CD4-positive, alpha-beta T cell treated with Interleukin-21 for 1 hour (primary cell): ENCODE data around the gene SIVA1.

Source experiments
- DNase-seq: peaks from one replicate; pipeline ENCODE4 v3.0.0-alpha.2; 2020

The SIVA1 gene

DNA sequence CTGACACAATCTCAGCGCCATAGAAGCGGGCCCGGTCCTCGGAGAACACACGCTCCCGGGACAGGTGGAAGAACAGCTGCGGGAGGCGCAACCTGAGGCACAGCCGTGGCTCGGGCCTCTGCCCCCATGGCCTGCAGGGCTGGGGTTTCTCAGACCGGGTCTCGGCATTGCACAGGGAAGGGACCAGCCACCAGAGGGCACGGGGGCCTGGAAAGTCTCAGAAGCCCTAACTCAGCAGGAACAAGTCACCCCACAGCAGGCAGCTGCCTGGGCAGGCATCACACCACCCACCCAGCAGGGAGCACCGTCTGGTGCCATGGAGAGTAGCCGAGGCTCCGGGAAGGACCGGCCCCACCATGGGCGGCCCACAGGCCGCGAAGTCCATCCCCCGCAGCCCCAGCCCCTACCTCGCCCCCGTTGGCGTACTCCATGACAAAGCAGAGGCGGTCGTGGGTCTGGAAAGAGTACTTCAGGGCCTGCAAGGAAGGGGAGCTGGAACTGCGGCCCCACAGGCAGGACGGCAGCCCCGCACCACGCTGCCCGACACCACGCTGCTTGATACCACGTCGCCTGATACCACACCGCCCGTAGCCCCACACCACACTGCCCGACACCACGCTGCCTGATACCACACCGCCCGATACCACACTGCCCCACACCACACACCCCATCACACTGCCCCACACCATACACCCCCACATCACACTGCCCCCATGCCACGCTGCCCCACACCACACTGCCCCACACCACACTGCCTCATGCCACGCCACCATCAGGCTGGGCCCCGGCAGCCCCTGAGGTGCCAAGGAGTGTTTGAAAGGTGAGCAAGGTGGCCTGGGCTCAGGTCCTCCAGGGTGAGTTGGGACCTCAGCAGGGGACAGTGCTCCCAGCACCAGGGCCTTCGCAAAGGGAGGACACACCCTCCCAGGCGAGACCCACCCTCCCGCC lies 20.8 kb downstream of the SIVA1 start:
- no peak for DNase-seq

DNA sequence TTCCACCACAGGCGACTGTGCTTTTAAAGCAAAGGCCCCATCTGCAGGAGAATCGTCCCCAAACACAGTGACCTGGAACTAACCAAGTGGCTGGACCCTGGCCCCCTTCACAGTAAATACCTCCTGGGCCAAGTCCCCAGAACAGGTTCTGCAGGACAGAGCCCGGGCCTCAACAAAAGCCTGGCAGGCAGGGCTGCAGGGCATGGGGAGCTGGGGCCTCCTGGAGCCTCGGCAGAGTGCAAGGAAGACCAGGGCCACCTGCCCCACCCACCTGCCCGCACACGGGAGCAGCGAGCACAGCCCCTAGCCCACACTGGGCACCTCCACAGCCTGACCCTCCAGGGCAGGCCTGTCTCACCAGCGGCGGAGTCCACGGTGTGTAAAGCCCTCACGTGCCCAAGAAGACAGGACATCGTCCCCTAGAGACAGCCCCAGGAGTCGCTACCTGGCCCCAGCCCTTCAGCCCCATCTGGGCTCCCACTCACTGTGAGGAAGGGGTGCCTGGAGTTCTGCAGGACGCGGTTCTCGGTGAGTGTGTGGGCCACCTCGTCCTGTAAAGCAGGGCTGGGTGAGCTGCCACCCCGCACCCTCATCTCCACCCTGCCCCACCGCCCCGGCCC lies 21.6 kb downstream of the SIVA1 start:
- no peak for DNase-seq

- DNase-seq: no peak
These were observed 22.1 kb downstream of the SIVA1 start for GRCh38 chr14:104775073-104775489.

DNA sequence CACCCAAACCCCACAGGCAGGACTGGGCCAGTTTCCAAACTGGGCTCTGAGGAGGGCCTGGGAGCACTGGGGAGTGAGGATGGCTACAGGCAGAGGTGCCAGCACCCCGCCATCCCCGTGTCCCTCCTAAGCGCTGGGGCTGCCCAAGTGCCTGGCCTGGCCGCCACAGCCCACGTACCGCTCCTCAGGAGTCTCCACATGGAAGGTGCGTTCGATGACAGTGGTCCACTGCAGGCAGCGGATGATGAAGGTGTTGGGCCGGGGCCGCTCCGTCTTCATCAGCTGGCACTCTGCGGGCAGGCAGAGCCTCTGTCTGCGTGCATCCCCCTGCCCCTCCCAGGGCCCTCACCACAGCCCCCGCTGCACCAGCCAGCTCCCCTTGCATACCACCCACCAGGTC lies 23.5 kb downstream of the SIVA1 start:
- no peak for DNase-seq

DNA sequence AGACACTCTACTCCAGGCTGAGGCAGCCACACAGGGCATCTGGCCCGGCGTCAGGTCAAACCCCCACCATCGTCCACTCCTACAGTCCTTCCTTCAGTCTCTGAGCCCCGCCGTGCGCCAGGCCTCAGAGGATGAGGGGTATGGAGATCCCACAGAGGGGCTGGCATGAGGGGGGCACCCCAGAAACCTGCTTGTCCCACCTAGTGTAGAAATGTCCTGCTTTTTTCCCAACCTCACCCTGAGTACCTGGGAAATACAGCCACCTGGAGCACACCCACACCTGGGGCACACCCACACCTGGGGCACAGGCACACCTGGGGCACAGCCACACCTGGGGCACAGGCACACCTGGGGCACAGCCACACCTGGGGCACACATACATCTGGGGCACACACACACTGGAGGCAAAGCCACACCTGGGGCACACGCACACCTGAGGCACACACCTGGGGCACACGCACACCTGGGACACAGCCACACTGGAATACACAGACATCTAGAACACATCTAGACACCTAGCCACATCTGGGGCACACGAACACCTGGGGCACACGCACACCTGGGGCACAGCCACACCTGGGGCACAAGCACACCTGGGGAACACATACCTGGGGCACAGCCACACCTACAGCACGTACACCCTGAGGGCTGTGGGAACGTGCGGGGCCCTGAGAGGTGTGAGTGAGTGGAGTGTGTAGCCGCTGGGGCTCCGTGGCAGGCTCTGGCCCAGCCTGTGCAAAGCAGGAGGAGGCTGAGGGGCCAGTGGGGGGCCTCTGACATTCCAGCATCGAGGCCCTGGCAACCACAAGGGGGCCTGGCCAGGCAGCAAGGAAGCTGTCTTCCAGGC lies 24.2 kb downstream of the SIVA1 start:
- no peak for DNase-seq

DNA sequence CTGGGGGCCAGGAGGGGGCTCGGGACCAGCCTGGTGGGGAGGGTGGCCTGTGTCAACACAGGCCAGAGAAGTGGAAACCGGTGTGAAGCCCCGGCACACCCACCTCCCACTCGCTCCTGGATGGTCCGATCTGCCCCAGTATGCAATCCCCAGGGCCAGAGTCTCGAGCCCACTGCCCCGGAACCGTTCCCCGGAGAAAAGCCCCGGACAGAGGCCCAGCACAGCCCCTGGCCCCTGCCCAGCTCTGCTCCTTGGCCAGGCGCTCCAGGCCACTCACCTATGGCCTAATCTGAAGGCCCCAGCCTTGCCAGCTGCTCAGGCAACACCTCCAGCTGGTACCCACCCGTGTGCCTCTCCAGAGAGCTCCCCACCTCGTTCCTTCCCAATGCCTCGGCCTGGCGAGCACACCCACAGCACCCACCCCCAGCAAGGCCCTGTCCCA lies 24.9 kb downstream of the SIVA1 start:
- no peak for DNase-seq

DNA sequence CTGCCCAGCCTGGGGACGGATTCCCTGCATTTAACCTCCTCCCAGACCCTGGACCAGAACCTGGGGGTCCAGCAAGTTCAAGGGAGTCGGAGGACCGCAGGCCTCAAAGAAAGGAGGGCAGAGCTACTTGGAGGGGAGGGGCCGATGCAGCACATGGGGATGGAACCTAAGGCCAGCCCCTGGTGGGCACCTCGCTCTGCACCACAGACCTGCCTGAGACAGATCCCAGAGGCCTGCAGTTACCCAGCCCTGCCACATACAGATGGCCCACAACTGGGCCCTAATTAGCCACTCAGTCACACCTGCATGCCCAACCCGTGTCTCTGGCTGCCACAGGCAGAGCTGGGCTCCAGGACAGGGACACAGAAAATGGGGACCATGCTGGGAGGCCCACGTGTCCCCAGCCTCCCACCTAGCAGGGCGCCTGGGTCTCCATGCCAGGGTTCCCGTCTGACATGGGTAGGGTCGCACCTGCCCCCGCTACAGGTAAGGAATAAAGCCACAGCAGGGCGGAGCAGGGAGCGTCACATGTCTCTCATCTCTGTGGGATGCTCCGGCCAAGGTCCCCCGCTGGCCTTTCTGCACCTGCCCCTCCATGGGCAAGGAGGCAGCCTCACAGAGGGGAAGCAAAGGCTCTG lies 25.9 kb downstream of the SIVA1 start:
- no peak for DNase-seq

- no peak for DNase-seq
These were observed 27.0 kb downstream of the SIVA1 start for GRCh38 chr14:104779776-104780512.

GRCh38 chr14:104780513-104781030 lies 27.6 kb downstream of the SIVA1 start:
- DNase-seq: no peak

DNA sequence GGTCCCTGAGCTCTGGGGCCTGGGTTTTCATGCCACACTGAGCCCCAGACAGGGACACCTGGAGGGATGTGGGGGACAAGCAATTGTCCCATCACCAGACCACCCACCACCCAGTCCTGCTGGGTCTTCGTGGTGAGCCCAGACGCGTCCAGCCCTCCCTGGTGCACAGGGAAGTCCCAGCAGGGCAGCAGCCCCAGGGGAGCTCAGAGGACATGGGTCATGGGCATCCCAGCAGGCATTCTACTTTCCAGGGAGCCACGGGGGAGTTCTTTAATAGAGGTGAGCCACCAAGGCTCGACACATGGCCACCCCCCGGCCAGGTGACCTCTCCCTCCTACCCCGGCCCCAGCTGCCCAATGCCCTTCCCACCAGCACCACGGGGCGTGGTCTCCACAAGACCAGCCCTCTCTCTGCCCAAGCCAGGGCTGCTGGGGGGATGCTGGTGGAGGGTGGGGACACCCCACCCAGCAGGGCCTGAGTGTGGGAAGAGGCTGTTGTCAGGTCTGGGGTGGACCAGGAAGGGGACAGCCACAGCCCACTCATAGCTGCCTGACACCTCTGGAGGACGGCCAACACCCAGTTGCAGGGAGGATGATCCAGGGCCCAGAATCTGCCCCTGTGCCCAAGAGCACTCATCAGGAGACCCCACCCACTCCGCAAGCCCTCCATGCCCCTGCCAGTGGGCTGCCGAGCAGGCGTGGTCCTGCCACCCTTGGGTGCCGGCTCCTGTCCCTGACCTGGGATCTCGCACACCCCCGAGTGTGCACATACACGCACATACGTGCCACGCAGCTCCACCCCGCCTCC lies 28.5 kb downstream of the SIVA1 start:
- DNase-seq: no peak

GRCh38 chr14:104782086-104782807 lies 29.3 kb downstream of the SIVA1 start:
- no peak for DNase-seq

DNA sequence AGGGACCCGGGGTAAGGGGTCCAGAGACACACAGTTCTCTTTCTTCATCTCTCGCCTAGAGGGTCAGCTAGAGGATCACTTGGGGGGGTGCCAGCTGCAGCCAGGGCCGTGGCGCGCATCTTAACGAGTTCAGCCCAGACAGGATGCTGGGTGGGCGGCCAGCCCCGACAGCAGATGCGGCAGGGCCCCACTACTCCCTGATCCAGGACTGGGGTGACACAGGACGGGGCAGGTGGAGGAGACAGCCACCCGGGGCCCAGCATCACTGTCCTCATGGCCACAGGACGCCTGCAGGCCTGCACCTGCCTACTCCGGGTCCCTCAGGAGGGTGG lies 29.8 kb downstream of the SIVA1 start:
- no peak for DNase-seq

GRCh38 chr14:104783484-104784217 lies 30.7 kb downstream of the SIVA1 start:
- no peak for DNase-seq

GRCh38 chr14:104784218-104784568 lies 31.2 kb downstream of the SIVA1 start:
- DNase-seq: no peak

GRCh38 chr14:104784846-104785707 lies 32.1 kb downstream of the SIVA1 start:
- no peak for DNase-seq

GRCh38 chr14:104785708-104786080 lies 32.7 kb downstream of the SIVA1 start:
- DNase-seq: no peak

DNA sequence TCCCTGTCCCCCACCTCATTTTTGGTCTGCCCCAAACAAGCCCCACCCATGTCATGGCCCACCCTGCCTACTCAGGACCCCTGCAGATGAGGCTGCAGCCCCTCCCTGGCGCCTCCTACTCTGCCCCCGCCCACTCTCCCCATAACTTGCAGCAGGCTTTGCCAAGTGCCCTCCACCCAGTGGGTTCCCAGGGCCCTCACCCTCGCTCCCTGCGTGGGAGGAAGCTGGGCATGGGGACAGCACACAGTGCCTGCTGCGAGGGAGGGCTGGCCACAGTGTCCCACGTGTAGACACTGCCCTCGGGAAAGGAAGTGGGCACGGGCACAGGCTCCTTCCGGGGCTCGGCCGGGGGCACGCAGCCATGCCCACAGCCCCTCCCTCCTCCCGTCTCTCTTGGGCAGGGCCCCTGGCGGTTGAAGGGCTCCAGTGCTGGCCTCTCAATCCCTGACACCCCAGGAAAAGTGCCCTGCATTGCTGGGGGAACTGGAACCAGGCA lies 33.2 kb downstream of the SIVA1 start:
- peak; percentile 15 for DNase-seq
